HG03045 (cell line): ENCODE data around the gene SMARCD2.
"Not testable (repeated sequence)": the region's sequence is repeated elsewhere in the genome, so short reads cannot be mapped to it uniquely, and the experiment has no call there.

Source experiments
- ATAC-seq: cut with Tn5 transposase; IDR thresholded peaks from one replicate; pipeline ENCODE4 v1.9.1; 2021; ENCODE audit warnings: mild to moderate bottlenecking, moderate library complexity; ENCODE audit not compliant: unreplicated experiment

SMARCD2 gene

DNA sequence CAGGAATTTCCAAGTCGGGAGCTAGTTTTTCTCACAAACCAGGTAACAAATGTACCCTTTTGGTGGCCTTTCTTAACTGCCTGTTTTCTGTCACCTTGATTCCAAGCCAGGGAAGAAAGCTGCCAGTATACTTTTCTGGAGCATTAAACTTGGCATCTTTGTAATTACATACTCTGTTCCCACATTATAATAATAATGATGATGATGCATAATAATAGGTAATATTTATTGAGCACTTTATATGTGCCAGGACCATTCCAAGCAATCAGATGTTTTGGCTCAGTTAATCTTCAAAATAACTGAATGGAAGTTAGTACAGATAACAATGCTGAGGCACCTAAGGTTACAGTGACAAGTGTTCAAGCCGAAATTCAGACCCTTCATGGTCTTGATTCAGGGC lies 26.4 kb downstream of the SMARCD2 start:
- no peak for ATAC-seq

DNA sequence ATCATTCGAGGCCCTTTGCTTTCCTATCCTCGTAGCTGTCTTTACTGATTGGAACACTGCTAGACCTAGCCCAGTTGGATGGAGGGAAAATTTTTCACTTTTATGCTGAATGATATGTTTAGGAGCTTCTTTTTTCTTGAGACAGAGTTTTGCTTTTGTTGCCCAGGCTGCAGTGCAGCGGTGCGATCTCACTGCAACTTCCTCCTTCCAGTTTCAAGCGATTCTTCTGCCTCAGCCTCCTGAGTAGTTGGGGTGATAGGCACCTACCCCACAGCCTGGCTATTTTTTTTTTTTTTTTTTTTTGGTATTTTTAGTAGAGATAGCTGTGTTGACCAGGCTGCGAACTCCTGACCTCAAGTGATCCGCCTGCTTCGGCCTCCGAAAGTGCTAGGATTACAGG lies 32.5 kb downstream of the SMARCD2 start:
- no peak for ATAC-seq

DNA sequence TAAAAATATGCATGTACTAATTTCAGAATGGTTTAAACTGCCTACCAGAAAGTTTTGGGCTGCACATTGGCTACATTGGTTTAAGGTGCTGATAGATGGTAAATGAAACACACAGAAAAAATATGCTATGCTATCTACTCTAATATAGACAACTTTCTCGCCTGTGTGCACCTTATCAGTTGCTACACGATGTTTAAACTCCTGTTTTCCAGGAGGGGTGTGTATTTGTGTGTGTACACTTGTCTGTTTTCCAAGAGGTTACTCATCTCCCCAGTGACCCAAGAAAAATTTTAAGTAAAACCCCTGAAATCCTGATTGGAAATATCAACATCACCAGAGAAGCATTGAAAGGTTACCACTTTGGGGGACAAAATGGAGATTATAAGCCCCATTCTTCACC lies 36.9 kb downstream of the SMARCD2 start:
- no peak for ATAC-seq

DNA sequence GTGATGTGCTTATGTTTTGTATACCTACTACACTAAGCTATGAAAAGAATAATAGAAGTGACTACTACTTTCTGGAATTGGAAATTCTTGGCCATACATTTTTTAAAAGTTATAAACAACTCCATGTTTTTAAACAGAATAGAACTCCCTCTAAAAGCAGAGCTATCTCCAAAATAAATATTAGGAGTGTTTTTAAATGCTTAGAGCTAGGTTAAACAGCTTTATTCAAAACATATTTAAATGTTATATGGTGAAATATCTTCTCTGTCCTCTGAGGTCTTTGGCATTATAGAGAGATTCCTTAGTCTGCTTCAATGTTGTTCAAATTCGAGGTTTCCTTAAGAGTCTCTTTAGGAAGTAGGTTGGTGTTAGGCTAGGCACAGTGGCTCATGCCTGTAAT lies 38.2 kb downstream of the SMARCD2 start:
- ATAC-seq, result no peak

DNA sequence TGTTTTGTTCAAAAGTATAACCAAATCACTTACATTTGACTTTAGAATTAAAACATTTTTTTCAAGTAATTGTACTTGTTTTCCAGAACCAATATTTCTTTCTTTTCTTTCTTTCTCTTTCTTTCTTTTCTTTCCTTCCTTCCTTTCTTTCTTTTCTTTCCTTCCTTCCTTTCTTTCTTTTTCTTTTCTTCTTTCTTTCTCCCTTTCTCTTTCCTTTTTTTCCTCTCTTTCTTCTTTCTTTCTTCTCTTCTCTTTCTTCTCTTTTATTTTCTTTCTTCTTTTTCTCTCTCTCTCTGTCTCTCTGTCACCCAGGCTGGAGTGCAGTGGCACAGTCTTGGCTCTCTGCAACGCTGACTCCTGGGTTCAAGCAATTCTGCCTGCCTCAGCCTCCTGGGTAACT lies 41.7 kb downstream of the SMARCD2 start:
- no peak for ATAC-seq

DNA sequence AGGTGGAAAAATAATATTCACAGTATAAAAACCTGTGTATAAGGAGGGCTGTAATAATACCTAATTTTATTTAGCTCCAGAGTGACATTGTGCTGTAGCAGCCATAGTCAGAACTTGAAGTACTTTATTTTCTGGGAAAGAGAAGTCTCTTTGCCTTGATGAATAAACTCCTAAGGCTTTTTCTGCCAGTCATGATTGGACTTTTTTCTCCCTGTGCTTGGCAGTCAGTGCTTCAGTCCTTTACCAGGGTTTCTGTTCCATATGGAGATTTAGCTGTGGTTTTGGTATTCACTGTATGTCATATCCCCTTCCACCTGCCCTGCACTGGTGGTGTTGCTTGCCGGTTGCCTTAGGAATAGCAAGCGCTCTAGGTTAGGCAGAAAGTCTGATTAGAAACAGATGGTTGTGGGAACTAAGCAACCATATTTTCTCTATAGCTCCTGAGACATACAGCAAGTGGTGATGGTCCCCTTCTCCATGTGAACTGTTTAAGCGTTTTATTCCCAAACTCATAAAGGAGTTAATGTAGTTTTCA lies 43.8 kb downstream of the SMARCD2 start:
- no peak for ATAC-seq

DNA sequence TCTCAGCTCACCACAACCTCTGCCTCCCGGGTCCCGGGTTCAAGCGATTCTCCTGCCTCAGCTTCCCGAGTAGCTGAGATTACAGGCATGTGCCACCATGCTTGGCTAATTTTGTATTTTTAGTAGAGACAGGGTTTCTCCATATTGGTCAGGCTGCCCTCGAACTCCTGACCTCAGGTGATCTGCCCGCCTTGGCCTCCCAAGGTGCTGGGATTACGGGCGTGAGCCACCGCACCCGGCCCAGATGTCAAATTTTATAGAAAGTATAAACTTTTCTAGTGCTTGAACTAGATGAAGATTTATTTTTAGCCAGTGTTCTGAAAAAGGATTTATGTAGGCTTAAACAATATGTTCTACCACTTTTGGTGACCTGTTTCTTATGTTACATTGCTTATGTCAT lies 46.1 kb downstream of the SMARCD2 start:
- not testable (repeated sequence) for ATAC-seq

DNA sequence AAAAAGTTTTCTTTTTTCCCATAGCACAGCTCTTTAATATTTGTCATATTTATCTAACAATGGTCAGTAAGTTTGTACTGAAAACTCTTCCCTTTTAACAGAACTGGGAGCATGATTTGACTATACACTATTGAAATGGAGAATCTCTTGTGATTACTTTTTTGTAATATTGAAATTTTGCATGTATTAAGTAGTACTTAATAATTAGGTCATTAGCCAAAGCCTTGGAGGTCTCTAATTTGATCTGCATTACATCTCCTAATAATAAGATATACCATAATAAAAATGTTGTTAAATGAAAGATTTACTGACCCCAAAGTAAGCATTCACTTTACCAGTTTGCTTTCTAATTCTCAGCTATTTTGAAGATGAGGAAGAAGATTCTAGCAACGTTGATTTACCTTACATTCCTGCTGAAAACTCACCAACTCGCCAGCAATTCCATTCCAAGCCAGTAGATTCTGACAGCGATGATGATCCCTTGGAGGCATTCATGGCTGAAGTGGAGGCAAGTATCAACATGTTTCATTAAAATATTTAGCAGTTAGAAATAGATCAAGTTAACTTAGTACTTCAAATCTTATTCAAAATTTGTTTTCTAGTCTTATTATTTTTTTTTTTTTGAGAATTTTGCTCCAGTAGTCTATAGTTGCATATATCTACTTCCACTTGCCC lies 50.3 kb downstream of the SMARCD2 start:
- no peak for ATAC-seq

DNA sequence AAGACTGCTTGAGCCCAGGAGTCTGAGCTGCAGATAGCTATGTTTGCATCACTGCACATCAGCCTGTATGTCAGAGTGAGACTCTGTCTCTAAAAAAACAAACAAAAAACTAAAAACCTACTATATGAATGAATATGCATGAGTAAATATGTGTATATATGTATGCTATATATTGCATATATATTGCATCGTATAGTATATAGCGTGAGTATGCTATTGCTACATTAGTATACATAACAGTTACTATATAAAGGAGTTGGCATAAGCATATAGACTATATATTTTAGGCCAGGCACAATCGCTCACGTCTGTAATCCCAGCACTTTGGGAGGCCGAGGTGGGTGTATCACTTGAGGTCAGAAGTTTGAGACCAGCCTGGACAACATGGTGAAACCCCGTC lies 52.4 kb downstream of the SMARCD2 start:
- ATAC-seq, result no peak

DNA sequence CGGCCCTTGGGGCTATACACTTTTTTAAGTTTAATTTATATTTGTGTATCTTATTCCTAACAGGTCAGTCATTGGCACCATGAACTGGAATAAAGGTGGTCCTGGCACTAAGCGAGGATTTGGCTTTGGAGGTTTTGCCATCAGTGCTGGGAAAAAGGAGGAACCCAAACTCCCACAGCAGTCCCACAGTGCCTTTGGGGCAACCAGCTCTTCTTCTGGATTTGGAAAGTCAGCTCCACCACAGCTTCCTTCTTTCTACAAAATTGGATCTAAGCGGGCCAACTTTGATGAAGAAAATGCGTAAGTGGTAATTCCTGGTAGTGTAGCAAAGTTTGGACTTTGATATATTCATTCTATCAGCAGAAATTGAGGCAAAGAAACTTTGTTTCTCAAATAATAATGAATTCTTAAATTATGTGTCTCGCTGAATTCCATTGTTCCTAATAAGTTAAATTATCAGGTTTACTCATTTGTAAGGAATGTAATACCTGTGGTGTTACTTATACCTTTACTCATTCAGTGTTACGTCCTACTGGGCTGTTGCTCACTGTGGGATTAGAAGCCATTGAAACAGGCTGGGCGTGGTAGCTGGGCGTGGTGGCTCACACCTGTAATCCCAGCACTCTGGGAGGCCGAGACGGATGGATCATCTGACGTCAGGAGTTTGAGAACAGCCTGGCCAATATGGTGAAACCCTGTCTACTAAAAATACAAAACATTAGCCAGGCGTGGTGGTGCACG lies 55.3 kb downstream of the SMARCD2 start:
- ATAC-seq, result no peak

DNA sequence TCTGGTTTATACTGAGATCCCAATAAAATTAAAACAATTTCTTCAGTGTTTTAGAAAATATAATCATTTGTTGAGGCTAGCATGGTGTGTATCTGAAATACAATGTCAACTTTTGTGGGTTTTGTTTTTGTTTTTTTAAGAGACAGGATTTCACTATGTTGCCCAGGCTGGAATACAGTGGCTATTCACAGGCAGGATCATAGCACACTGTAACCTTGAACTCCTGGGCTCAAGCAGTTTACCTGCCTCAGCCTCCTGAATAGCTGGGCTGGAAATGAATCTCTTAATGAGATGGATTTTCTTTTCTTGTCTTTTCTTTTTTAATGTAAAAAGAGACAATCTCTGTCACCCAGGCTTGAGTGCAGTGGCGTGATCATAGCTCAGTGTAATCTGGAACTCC lies 56.4 kb downstream of the SMARCD2 start:
- ATAC-seq, result no peak

DNA sequence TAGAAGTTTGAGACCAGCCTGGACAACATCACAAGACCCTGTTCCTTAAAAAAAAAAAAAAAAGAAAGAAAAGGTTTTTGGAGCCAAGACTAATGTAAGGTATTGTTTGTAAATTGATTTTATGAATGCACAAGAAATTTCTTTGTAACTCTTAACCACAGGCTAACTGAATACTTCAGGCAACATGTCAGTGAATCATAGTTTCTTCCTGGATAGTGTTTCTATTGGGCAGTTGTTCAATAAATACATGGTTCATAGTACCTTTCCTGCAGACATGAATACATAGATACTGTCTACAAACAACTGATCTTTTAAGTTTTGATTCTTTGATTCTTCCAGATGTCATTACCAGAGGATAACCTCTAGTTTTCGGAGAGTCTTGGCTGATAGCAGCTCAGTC lies 56.9 kb downstream of the SMARCD2 start:
- ATAC-seq, result no peak

DNA sequence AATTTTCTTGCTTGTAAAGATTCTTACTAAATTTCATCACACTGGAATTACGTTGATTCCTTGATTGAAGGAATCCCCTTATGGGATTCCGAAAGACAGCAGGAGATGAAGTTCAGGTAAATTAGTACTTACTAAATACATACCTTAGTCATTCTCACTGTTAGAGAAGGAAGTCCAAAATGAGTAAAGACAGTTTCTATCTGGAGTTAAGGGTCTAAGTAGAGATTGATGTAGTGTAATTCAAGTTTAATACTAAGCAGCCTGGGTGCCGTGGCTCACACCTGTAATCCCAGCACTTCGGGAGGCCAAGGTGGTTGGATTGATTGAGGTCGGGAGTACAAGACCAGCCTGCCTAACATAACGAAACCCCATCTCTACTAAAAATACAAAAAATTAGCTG lies 59.0 kb downstream of the SMARCD2 start:
- ATAC-seq, result no peak
